Osteoblast (primary cell): ENCODE measurements around the gene IGF2. TPM values are rescaled to one million over a fixed set of nuclear protein-coding genes. Genes with fewer than 3 reads are reported as not detected.

Source experiments
- DNase-seq: peaks from one replicate; pipeline ENCODE4 v3.0.0; 2011; ENCODE audit warnings: low spot score, mixed read lengths; ENCODE audit not compliant: insufficient read length; ENCODE audit errors: missing footprints
- H2AFZ ChIP-seq: 2 replicates; pipeline ENCODE4 v1.6.0; 2011; ENCODE audit warnings: mild to moderate bottlenecking, low read length
- H3K27ac ChIP-seq: 2 replicates; pipeline ENCODE4 v1.5.1; 2011; ENCODE audit warnings: mild to moderate bottlenecking, low read depth, low read length, moderate library complexity
- H3K27me3 ChIP-seq: 2 replicates; pipeline ENCODE4 v1.6.0; 2012; ENCODE audit warnings: mild to moderate bottlenecking, control low read depth, inconsistent platforms, low read length, moderate library complexity; ENCODE audit not compliant: insufficient read depth
- H3K36me3 ChIP-seq: 2 replicates; pipeline ENCODE4 v1.5.1; 2011; ENCODE audit warnings: mild to moderate bottlenecking, low read length, control low read depth, moderate library complexity; ENCODE audit not compliant: insufficient read depth
- H3K4me1 ChIP-seq: 2 replicates; pipeline ENCODE4 v1.5.1; 2011; ENCODE audit warnings: mild to moderate bottlenecking, low read length, control low read depth, moderate library complexity; ENCODE audit not compliant: insufficient read depth
- H3K4me2 ChIP-seq: 2 replicates; pipeline ENCODE4 v1.6.0; 2011; ENCODE audit warnings: mild to moderate bottlenecking, low read length; ENCODE audit not compliant: insufficient read depth
- H3K4me3 ChIP-seq: fragments of 200-600 bp; sonication (generic); 3 replicates; pipeline ENCODE4 v1.5.1; 2012; ENCODE audit warnings: mild to moderate bottlenecking, low read length, inconsistent platforms; ENCODE audit not compliant: insufficient read depth
- H3K79me2 ChIP-seq: 2 replicates; pipeline ENCODE4 v1.6.0; 2012; ENCODE audit warnings: mild to moderate bottlenecking, low read length, control low read depth, inconsistent platforms; ENCODE audit not compliant: insufficient read depth
- H3K9me3 ChIP-seq: 2 replicates; pipeline ENCODE4 v1.5.1; 2011; ENCODE audit warnings: low read depth, low read length, control low read depth
- H4K20me1 ChIP-seq: 2 replicates; pipeline ENCODE4 v1.6.0; 2012; ENCODE audit warnings: mild to moderate bottlenecking, low read length, control low read depth; ENCODE audit not compliant: insufficient read depth
- CTCF ChIP-seq: IDR thresholded peaks from 2 replicates; pipeline ENCODE4 v1.5.1; 2011; ENCODE audit warnings: mild to moderate bottlenecking, low read depth, low read length, moderate library complexity; ENCODE audit errors: extremely low read depth
- total RNA-seq: library from RNA; depleted of rRNA; stranded (reverse); fragments of >200 nt; gene quantifications from 2 replicates; pipeline ENCODE4 v1.2.3, GENCODE V29; 2012

IGF2 gene
- total RNA-seq, 1 donor = 68.8 TPM

GRCh38 chr11:2136209-2136951 lies 2.8 kb downstream of the IGF2 start:
- Histone ChIP-seq H4K20me1 (no peaks in the 10 kb centered on the region), H3K79me2 (no peaks in the 10 kb centered on the region), H3K36me3 (no peaks in the 10 kb centered on the region), H3K9me3 (no peaks in the 10 kb centered on the region), H3K4me1 (no peaks in the 10 kb centered on the region), H3K27ac (no peak overlapping the region), H2AFZ (no peak overlapping the region), H3K4me3 (peak overlapping the region; percentile 33), H3K27me3 (peaks cover 50% of the 10 kb centered on the region), H3K4me2 (no peak overlapping the region)
- no peak for TF ChIP-seq CTCF
- no peak for DNase-seq

- TF ChIP-seq CTCF = no peak
- no peak for DNase-seq
- H4K20me1 ChIP-seq = no peaks in the 10 kb centered on the region
- H3K4me3 ChIP-seq = no peak overlapping the region
- H3K36me3 ChIP-seq = no peaks in the 10 kb centered on the region
- no peak overlapping the region for H3K4me2 ChIP-seq
- no peaks in the 10 kb centered on the region for H3K9me3 ChIP-seq
- no peaks in the 10 kb centered on the region for H3K4me1 ChIP-seq
- H3K79me2 ChIP-seq = no peaks in the 10 kb centered on the region
- H3K27ac ChIP-seq = no peak overlapping the region
- peaks cover 44% of the 10 kb centered on the region for H3K27me3 ChIP-seq
- H2AFZ ChIP-seq = no peak overlapping the region
Measured at GRCh38 chr11:2135648-2136201, 3.5 kb downstream of the IGF2 start.

GRCh38 chr11:2135018-2135569 lies 4.1 kb downstream of the IGF2 start:
- Histone ChIP-seq H3K9me3 (no peaks in the 10 kb centered on the region), H3K79me2 (no peaks in the 10 kb centered on the region), H3K4me3 (no peak overlapping the region)

More at GRCh38 chr11:2135018-2135569, 4.1 kb downstream of the IGF2 start:
- Histone ChIP-seq H4K20me1 (no peaks in the 10 kb centered on the region), H3K27ac (no peak overlapping the region), H3K4me2 (no peak overlapping the region), H3K36me3 (no peaks in the 10 kb centered on the region), H3K4me1 (no peaks in the 10 kb centered on the region), H2AFZ (no peak overlapping the region), H3K27me3 (peaks cover 39% of the 10 kb centered on the region)
- no peak for DNase-seq
- no peak for TF ChIP-seq CTCF
